Ishikawa (cell line): ENCODE data around the gene HPS4.

ENCODE experiments used
- CREB1 ChIP-seq: IDR thresholded peaks from 2 replicates; pipeline ENCODE4 v1.6.1; 2012; ENCODE audit warnings: low read depth
- EP300 ChIP-seq: IDR thresholded peaks from 2 replicates; pipeline ENCODE4 v1.6.1; 2012; ENCODE audit warnings: borderline replicate concordance
- MAX ChIP-seq: IDR thresholded peaks from 2 replicates; pipeline ENCODE4 v1.6.1; 2012
- TAF1 ChIP-seq: IDR thresholded peaks from 2 replicates; pipeline ENCODE4 v1.6.1; 2012; ENCODE audit warnings: low read depth, mild to moderate bottlenecking
- TCF12 ChIP-seq: IDR thresholded peaks from 2 replicates; pipeline ENCODE4 v1.6.1; 2012; ENCODE audit warnings: low read depth
- USF1 ChIP-seq: IDR thresholded peaks from 2 replicates; pipeline ENCODE4 v1.6.1; 2012
- ZBTB7A ChIP-seq: IDR thresholded peaks from 2 replicates; pipeline ENCODE4 v1.6.1; 2012; ENCODE audit warnings: low read depth

- TF ChIP-seq EP300 (0 out of 2 replicates have a peak, but pooled peaks have one; percentile 27), TAF1 (peak; percentile 92), TCF12 (peak; percentile 77), CREB1 (peak; percentile 92), MAX (peak; percentile 94), USF1 (peak; percentile 36; the same call in 1 of the 2 replicates), ZBTB7A (no peak)
Measured at GRCh38 chr22:26512149-26512793, 28.7 kb upstream of the HPS4 start, which contains the start of gene TFIP11.
